H9 (cell line): Measurements from ENCODE around the gene LPP. TPM values are rescaled to one million over a fixed set of nuclear protein-coding genes. Genes with fewer than 3 reads are reported as not detected.

Source experiments
- DNase-seq: peaks from one replicate; pipeline ENCODE4 v3.0.0-alpha.2; 2017
- H2AFZ ChIP-seq: one replicate; pipeline ENCODE4 v1.6.1; 2013; ENCODE audit warnings: mild to moderate bottlenecking, low read length, control low read depth, moderate library complexity
- H2AK5ac ChIP-seq: 2 replicates; pipeline ENCODE4 v1.6.1; 2013; ENCODE audit warnings: low read length, control low read depth, mixed read lengths; ENCODE audit not compliant: insufficient read length
- H2BK120ac ChIP-seq: one replicate; pipeline ENCODE4 v1.6.1; 2013; ENCODE audit warnings: low read depth, mild to moderate bottlenecking, low read length, control low read depth, inconsistent platforms; ENCODE audit not compliant: poor library complexity, severe bottlenecking
- H2BK12ac ChIP-seq: 2 replicates; pipeline ENCODE4 v1.6.1; 2013; ENCODE audit warnings: low read length, control low read depth, mixed read lengths, low read depth; ENCODE audit not compliant: insufficient read length
- H2BK15ac ChIP-seq: 2 replicates; pipeline ENCODE4 v1.6.1; 2013; ENCODE audit warnings: low read depth, low read length, control low read depth
- H2BK20ac ChIP-seq: one replicate; pipeline ENCODE4 v1.6.1; 2013; ENCODE audit warnings: low read depth, mild to moderate bottlenecking, low read length, control low read depth, inconsistent platforms; ENCODE audit not compliant: poor library complexity, severe bottlenecking
- H2BK5ac ChIP-seq: 2 replicates; pipeline ENCODE4 v1.6.1; 2013; ENCODE audit warnings: low read length, control low read depth, mixed read lengths; ENCODE audit not compliant: insufficient read length
- H3K14ac ChIP-seq: 2 replicates; pipeline ENCODE4 v1.6.1; 2013; ENCODE audit warnings: low read length, control low read depth; ENCODE audit not compliant: insufficient read depth
- H3K18ac ChIP-seq: 2 replicates; pipeline ENCODE4 v1.6.1; 2013; ENCODE audit warnings: low read depth, mild to moderate bottlenecking, mixed read lengths, low read length, control low read depth; ENCODE audit not compliant: insufficient read length
- H3K23ac ChIP-seq: 2 replicates; pipeline ENCODE4 v1.6.1; 2013; ENCODE audit warnings: low read length, control low read depth, mixed read lengths, low read depth; ENCODE audit not compliant: insufficient read length
- H3K23me2 ChIP-seq: 2 replicates; pipeline ENCODE4 v1.6.1; 2013; ENCODE audit warnings: low read depth, mild to moderate bottlenecking, mixed read lengths, low read length, control low read depth; ENCODE audit not compliant: insufficient read length, poor library complexity, severe bottlenecking
- H3K27ac ChIP-seq: 2 replicates; pipeline ENCODE4 v1.5.1; 2013; ENCODE audit warnings: low read length, control low read depth, mixed read lengths, low read depth; ENCODE audit not compliant: insufficient read length
- H3K27me3 ChIP-seq: 2 replicates; pipeline ENCODE4 v1.6.1; 2013; ENCODE audit warnings: low read length, control low read depth, inconsistent platforms; ENCODE audit not compliant: insufficient read depth
- H3K4ac ChIP-seq: 2 replicates; pipeline ENCODE4 v1.6.1; 2013; ENCODE audit warnings: low read depth, mild to moderate bottlenecking, control low read depth, inconsistent platforms, low read length, moderate library complexity
- H3K4me1 ChIP-seq: 2 replicates; pipeline ENCODE4 v1.6.1; 2013; ENCODE audit warnings: low read length, control low read depth, inconsistent platforms; ENCODE audit not compliant: insufficient read depth
- H3K4me2 ChIP-seq: 2 replicates; pipeline ENCODE4 v1.6.1; 2013; ENCODE audit warnings: low read length, control low read depth, mixed read lengths; ENCODE audit not compliant: insufficient read length, insufficient read depth
- H3K56ac ChIP-seq: 2 replicates; pipeline ENCODE4 v1.6.1; 2013; ENCODE audit warnings: low read depth, mild to moderate bottlenecking, mixed read lengths, low read length, control low read depth; ENCODE audit not compliant: insufficient read length
- H3K79me1 ChIP-seq: 2 replicates; pipeline ENCODE4 v1.6.1; 2013; ENCODE audit warnings: low read depth, mild to moderate bottlenecking, moderate library complexity, low read length, control low read depth, inconsistent platforms; ENCODE audit not compliant: insufficient read depth, poor library complexity, severe bottlenecking
- H3K79me2 ChIP-seq: 2 replicates; pipeline ENCODE4 v1.6.1; 2013; ENCODE audit warnings: low read length, control low read depth, inconsistent platforms; ENCODE audit not compliant: insufficient read depth
- H3K9ac ChIP-seq: 2 replicates; pipeline ENCODE4 v1.6.1; 2013; ENCODE audit warnings: low read length, control low read depth, mixed read lengths; ENCODE audit not compliant: insufficient read length; ENCODE audit errors: extremely low read depth
- H3K9me3 ChIP-seq: one replicate; pipeline ENCODE4 v1.6.1; 2013; ENCODE audit warnings: low read depth, low read length, inconsistent platforms; ENCODE audit not compliant: control insufficient read depth
- H3T11ph ChIP-seq: one replicate; pipeline ENCODE4 v1.6.1; 2013; ENCODE audit warnings: mild to moderate bottlenecking, low read length, control low read depth, inconsistent platforms
- H4K20me1 ChIP-seq: one replicate; pipeline ENCODE4 v1.6.1; 2013; ENCODE audit not compliant: control insufficient read depth, insufficient read length, insufficient read depth
- H4K5ac ChIP-seq: 2 replicates; pipeline ENCODE4 v1.6.1; 2013; ENCODE audit warnings: low read depth, mild to moderate bottlenecking, mixed read lengths, low read length, control low read depth; ENCODE audit not compliant: insufficient read length
- H4K8ac ChIP-seq: replicated peaks from 2 replicates; pipeline ENCODE4 v1.6.1; 2013; ENCODE audit warnings: low read length, control low read depth, mixed read lengths, low read depth; ENCODE audit not compliant: insufficient read length
- H4K91ac ChIP-seq: 2 replicates; pipeline ENCODE4 v1.6.1; 2013; ENCODE audit warnings: low read depth, mild to moderate bottlenecking, moderate library complexity, mixed read lengths, low read length, control low read depth; ENCODE audit not compliant: insufficient read length
- H3K27ac Mint-ChIP-seq, 3 experiments: 2 replicates in 2 of 3; 3 replicates in 1 of 3; pipeline ENCODE4 v1.8.0; 2020 to 2021; ENCODE audit warnings: mixed read lengths in 3 of 3, mild to moderate bottlenecking in 1 of 3, moderate library complexity in 1 of 3
- H3K27me3 Mint-ChIP-seq: 2 replicates; pipeline ENCODE4 v1.8.0; 2021; ENCODE audit warnings: low read depth, mild to moderate bottlenecking, moderate library complexity, mixed read lengths
- H3K36me3 Mint-ChIP-seq, 3 experiments: 2 replicates in 2 of 3; 3 replicates in 1 of 3; pipeline ENCODE4 v1.8.0; 2020 to 2021; ENCODE audit warnings: low read depth in 3 of 3, mixed read lengths in 3 of 3; ENCODE audit not compliant: insufficient read depth in 1 of 3
- H3K4me1 Mint-ChIP-seq, 2 experiments: 2 replicates each; pipeline ENCODE4 v1.8.0; 2020; ENCODE audit warnings: mixed read lengths in 2 of 2
- H3K4me3 Mint-ChIP-seq, 2 experiments: 2 replicates in 1 of 2; 3 replicates in 1 of 2; pipeline ENCODE4 v1.8.0; 2020 to 2021; ENCODE audit warnings: mild to moderate bottlenecking in 2 of 2, mixed read lengths in 2 of 2, moderate library complexity in 1 of 2
- H3K9me3 Mint-ChIP-seq, 2 experiments: 2 replicates in 1 of 2; 3 replicates in 1 of 2; pipeline ENCODE4 v1.8.0; 2020; ENCODE audit warnings: mild to moderate bottlenecking in 2 of 2, mixed read lengths in 2 of 2, moderate library complexity in 1 of 2
- CTCF ChIP-seq: fragments of 200-600 bp; sonication (generic); conservative IDR thresholded peaks from 3 replicates; pipeline ENCODE4 v1.8.0; 2021; ENCODE audit warnings: antibody characterized with exemption, mild to moderate bottlenecking
- WGBS: extraction: QIAGEN DNeasy Blood & Tissue Kit; methylation state at CpG from one replicate; pipeline ENCODE4 v1.1.7; 2013; ENCODE audit warnings: missing lambda C conversion rate, low lambda C conversion rate, mixed read lengths; ENCODE audit not compliant: insufficient read length; ENCODE audit errors: extremely low coverage; 5-methylcytosine and 5-hydroxymethylcytosine counted together
- total RNA-seq: library from RNA; stranded (reverse); gene quantifications from 2 replicates; pipeline ENCODE4 v1.2.1, GENCODE V29; 2021

The LPP gene
- total RNA-seq, 1 experiment from 2014 or later, result 64.6 TPM

GRCh38 chr3:188335656-188336055, 181.7 kb downstream of the LPP start:
- H3K36me3 Mint-ChIP-seq, result no peaks in the 10 kb centered on the region
- H3K56ac ChIP-seq, result no peak overlapping the region
- H3K4me3 Mint-ChIP-seq, result no peak overlapping the region
- no peak overlapping the region for H2BK20ac ChIP-seq
- no peak overlapping the region for H2BK120ac ChIP-seq
- no peaks in the 10 kb centered on the region for H3K27me3 ChIP-seq
- H4K8ac ChIP-seq, result no peak overlapping the region
- H3K27ac Mint-ChIP-seq, result no peak overlapping the region
- WGBS, result no CpG with 5 or more reads among the region's 3 CpGs
- H3K23ac ChIP-seq, result no peak overlapping the region
- no peak for DNase-seq
- H3T11ph ChIP-seq, result no peak overlapping the region
- no peak overlapping the region for H3K9ac ChIP-seq
- peaks cover 2% of the 10 kb centered on the region; the same call in 1 of the 2 replicates for H3K79me2 ChIP-seq
- TF ChIP-seq CTCF, result no peak
- no peak overlapping the region for H2BK5ac ChIP-seq
- H3K79me1 ChIP-seq, result no peaks in the 10 kb centered on the region
- H2BK15ac ChIP-seq, result no peak overlapping the region
- no peaks in the 10 kb centered on the region for H3K4me1 ChIP-seq
- H2AFZ ChIP-seq, result no peak overlapping the region
- H3K4ac ChIP-seq, result no peak overlapping the region
- H2AK5ac ChIP-seq, result no peak overlapping the region
- no peak overlapping the region for H4K91ac ChIP-seq
- no peak overlapping the region for H3K4me2 ChIP-seq
- H3K27me3 Mint-ChIP-seq, result no peaks in the 10 kb centered on the region
- no peaks in the 10 kb centered on the region for H3K23me2 ChIP-seq
- H3K27ac ChIP-seq, result no peak overlapping the region
- peaks cover 11 to 13% of the 10 kb centered on the region in 2 experiments for H3K4me1 Mint-ChIP-seq
- H4K5ac ChIP-seq, result no peak overlapping the region
- no peaks in the 10 kb centered on the region for H3K9me3 Mint-ChIP-seq
- H2BK12ac ChIP-seq, result no peak overlapping the region
- H3K9me3 ChIP-seq, result no peaks in the 10 kb centered on the region
- H3K18ac ChIP-seq, result no peak overlapping the region
- no peak overlapping the region for H3K14ac ChIP-seq
- H4K20me1 ChIP-seq, result no peaks in the 10 kb centered on the region
